ENCODE results near the gene TMEM183A. TPM values are rescaled to one million over a fixed set of nuclear protein-coding genes. Genes with fewer than 3 reads are reported as not detected.
A peak's percentile ranks its signal among the peaks of the same experiment; 100 is the strongest.
"Not testable (repeated sequence)": the region's sequence is repeated elsewhere in the genome, so short reads cannot be mapped to it uniquely, and the experiment has no call there.

Gene TMEM183A, protein sequence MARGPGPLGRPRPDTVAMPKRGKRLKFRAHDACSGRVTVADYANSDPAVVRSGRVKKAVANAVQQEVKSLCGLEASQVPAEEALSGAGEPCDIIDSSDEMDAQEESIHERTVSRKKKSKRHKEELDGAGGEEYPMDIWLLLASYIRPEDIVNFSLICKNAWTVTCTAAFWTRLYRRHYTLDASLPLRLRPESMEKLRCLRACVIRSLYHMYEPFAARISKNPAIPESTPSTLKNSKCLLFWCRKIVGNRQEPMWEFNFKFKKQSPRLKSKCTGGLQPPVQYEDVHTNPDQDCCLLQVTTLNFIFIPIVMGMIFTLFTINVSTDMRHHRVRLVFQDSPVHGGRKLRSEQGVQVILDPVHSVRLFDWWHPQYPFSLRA
- 82.7 and 88.3 TPM in 2 replicates for polyA plus RNA-seq (2014; cell fraction: cytosol; rRNA removed)
- polyA plus RNA-seq (2014; cell fraction: nucleus; rRNA removed): 97.1 and 135 TPM in 2 replicates

DNA sequence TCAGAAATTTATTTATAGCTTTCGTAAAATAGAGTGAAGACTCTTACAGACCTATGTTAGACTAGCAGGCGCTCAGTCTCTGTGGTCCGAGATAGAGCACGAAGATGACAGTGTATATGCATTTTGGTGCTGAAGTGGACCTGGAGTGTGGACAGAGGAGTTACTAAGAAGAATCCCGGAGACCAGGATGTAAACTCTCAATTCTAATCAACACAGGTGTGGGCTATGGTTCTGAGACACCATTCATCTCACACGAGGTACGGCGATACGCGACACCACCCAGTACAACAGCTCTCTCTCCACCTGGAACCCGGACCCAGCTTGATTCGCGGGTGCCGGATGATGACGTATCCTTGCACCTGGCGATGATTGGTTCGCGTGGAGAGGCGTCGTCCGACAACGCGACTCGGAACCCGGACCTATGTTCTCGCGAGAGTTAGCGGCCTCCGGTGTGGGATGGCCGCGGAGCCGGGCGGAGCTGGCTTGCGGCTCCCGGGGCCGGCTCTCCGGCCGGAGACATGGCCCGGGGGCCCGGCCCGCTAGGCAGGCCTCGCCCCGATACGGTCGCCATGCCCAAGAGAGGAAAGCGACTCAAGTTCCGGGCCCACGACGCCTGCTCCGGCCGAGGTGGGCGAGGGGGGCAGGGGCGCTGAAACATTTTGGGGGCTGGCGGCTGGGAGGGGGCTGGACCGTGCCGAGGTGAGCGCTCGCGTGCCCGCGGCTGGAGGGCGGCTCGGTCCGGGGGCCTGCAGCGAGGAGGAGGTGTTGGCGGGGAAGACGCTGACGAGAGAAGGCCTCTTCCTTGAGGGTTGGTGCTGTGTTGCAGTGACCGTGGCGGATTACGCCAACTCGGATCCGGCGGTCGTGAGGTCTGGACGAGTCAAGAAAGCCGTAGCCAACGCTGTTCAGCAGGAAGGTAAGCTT lies at the start of gene TMEM183A:
Gene TMEM183A, plus strand, starts transcription at position 427 of the 924 bp plus-strand sequence. Its CDS starts 92 bp downstream, at position 519.
- peak; percentile 96 for DNase-seq (ENCODE audit: low spot score)

DNA sequence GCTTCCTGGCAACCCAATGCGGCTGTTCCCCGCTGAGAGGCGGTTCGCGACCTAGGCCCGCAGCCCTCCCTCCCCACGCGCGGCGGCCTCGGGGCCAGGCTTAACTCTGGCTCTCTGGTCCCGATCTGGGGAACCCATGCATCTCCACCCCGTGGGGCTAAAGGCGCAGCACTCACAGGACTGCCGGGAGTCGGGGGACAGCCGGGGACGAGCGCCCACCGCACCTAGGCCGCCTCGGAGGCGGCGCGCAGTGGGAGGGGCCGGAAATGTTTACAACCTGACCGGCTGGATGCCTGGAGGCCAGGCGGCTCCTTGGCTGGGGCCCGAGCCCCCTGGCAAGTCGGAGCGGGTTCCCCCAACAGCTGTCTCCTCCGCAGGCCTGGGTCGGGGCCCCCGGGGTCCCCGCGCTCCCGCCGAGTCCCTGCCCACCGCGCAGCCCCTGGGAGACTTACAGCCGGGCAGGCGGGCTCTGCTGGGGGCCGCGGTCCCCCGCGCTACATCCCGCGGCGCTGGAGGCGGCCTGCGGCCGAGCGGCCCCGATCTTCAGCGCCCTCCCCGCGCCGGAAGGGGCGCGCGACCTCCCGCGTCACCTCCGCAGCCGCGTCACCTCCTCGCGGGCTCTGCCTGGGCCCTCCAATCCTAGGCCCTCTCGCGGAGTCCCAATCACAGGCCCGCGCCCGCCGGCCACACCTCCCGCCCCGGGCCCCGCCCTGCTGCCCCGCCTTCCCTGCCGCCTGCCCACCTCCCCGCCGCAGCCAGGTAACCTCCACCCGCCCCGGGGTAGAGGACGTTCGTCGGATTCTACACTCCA lies 49.2 kb upstream of the TMEM183A start, which contains the start of gene ADIPOR1:
Gene ADIPOR1, minus strand, starts transcription at position 580 of the 811 bp plus-strand sequence. CDS start 7,242 bp downstream, outside the sequence.
- peak; percentile 78 for DNase-seq (ENCODE audit: low spot score)

DNA sequence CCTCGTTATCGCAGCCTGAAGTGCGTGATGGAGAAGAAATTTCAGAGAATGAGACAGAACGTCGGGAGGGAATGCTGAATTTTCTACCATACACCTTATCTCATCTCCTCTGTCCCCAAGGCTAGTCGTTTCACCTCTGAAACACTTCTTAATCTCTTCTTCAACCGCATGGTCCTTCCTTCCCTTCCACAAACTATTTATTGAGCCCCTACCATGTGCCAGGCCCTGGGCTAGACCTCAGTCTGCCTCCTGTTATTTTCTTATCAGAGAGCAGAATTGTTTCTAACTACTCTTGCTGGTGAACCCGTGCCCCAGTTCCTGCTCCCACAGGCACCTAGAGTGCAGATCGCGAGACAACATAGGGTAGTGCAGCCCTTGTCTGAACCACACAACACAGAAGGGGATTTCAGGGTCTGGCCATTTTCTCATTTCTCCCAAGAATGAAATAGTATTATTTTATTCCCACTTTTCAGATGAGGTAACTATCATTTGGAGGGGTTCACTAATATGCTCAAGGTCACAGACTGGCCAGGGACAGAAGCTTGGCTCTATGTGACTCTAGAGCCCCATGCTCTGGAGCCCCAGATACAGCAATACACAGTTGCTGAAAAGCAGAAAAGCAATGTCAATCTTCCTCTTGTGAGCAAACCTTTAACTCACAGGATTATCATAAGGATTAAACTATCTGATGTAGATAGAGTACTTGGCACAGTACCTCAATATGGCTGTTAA lies 48.5 kb upstream of the TMEM183A start:
- DNase-seq (ENCODE audit: low spot score): no peak

DNA sequence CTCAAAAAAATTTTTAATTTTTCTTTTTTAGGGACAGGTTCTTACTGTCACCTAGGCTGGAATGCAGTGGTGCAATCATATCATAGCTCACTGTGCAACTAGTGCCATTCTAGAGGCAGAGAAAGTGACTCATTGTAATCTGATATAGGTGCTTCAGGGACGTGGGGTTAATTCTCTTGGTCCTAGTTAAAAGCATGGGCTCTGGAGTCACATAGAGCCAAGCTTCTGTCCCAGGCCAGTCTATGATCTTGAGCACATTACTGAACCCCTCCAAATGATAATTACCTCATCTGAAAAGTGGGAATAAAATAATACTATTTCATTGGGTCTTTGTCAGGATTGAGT lies 47.9 kb upstream of the TMEM183A start:
- no peak for DNase-seq (ENCODE audit: low spot score)

DNA sequence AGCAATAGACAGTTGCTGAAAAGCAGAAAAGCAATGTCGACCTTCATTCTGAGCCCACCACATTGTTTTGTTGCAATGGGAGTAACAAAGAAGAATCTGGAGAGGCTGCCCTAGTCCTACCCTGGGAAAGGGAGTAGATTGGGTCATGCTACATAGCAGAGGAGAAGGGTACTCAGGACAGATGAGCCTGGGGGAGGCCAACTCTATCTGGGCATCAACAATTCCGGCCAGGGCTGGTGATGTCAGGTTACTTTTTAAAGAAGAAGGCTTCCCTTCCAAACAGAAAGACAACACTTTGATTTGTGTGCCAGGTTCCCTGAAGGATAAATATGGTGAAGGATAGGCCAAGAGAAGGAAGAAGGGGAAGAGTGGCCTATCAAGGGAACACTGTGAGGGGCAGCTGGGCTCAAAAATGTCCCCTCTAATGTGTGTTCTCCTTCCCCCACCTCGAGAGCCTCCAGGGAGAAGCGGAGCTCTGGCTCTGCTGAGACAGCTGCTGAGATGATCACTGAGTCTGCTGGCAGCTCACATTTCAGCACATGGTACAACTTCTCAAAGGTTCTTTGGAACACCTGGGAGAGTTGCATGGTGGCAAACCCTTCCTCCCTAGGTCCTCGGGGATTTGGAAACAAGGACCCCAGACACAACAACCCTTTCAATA lies 45.8 kb upstream of the TMEM183A start:
- no peak for DNase-seq (ENCODE audit: low spot score)

DNA sequence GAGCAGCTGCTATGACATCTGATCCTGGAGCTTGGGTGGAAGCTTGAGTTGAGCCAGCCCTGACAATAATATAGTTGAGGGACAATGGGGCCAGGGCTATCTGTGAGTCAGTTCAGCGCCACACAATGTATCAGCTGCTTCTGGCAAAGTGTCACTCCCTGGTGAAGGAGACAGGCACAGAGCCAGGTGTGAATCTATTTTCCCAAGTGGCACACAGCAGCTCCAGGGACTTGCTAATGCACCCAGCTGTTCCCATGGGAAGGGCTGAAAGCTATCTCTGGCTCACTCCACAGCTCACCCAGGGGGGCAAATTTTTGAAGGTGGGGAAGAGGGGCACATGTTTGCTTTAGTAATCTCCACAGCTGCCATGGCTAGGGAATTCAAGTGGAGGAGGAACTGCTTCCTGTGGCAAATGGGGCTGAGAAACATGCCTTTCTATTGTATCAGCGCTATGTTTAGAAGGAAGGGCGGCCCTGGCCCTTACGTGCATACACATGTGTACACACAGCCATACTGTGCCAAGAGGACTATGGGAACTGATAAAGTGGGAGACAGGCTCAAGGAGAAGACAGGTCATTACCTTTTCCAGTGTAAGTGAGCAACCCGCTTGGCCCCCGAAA lies 42.3 kb upstream of the TMEM183A start:
- DNase-seq (ENCODE audit: low spot score): no peak

DNA sequence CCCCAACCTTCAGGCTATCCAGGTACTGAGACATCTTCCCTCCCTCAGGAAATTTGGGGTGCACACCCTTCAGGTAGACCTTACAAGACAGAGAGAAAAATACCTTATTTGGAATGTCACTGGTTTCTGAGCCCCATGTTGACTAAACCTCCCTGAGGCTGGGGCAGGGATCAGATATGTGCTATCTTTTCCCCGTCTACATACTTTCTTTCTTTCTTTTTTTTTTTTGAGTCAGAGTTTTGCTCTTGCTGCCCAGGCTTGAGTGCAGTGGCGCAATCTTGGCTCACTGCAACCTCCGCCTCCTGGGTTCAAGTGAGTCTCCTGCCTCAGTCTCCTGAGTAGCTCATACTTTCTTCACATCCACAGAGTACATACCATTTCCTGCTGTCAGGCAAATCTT lies 41.8 kb upstream of the TMEM183A start:
- DNase-seq (ENCODE audit: low spot score): no peak

DNA sequence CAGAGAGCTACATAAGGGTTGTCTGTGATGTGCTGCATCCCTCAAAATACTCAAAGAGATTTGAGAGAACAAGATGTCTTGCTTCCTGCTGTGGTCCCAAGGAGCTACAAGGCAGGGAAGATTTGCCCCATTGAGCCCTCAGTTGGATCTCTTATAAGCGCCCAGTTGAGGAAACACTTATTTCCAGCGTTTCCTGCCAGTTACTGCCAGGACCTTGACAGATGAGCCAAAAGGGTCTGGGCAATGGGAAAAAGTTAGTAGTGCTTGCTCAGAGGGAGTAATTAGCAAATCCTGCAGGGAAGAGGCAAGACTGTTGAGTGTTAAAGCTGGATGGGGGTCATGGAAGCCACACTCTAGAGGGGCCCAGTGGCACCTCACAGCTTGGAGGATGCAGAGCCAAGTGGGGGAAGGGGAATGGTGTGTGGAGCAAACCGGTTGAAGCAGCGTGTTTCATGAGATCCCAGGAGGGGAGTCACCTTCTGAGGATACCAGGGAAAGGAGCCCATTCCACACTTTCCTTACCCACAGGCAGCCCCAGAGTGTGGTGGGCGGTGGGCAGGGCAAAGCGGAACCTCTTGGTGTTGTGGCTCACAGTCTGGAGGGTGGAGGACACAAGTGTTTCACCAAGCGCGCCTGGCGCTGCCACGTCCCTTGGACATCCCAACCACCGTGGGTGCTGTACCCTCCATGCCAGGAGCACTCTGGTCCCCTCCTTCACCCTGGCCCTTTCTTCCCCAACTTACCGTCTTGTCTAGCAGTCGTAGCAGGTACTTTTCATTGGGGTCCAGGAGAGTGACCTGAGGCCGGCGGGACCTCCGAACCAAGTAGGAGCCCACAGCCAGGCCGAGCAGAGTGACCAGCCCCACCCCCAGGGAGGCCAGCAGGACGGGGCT lies 40.9 kb upstream of the TMEM183A start:
- peak; percentile 9 for DNase-seq (ENCODE audit: low spot score)

DNA sequence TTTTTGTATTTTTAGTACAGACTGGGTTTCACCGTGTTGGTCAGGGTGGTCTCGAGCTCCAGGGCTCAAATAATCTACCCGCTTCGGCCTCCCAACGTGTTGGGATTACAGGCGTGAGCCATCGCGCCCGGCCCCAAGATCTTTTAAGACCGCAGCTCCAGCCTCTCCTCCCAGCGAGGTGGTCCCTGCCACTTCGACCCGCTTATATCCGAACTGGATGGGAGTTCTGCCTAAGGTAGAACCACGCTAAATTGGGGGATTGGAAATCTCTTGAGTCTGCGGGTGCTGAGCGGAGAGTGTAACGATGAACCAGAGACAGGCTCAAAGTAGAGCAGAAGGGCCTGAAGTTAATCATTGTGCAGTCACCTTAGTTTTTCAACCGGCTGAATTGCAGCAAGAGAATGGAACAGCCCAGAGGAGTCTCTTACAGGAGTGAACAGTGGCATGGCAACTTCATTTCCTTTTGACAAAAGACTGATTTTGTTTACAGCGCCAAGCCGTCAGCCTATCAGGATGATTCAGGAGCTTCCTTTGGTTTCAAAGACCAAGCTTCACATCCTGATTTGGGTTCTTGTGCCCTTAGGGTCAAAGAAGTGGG lies 39.4 kb upstream of the TMEM183A start:
- no peak for DNase-seq (ENCODE audit: low spot score)

DNA sequence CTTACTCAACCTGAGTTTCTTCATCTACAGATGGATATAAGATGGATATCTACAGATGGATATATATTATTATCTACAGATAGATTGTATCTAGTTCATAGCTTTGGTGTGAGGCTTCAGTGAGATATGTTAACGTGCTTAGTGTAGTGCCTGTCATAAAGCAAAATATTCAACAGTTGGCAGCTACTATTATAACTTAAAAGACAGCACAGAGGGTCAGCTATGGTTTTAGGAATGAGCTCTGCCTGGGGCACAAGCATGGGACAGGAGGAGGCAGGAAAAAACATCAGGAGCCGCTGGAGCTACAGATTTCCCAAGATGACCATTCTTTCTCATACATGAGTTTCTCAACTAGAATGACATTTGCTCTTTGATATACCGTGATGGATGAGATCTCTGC lies 38.8 kb upstream of the TMEM183A start:
- DNase-seq (ENCODE audit: low spot score): no peak

DNA sequence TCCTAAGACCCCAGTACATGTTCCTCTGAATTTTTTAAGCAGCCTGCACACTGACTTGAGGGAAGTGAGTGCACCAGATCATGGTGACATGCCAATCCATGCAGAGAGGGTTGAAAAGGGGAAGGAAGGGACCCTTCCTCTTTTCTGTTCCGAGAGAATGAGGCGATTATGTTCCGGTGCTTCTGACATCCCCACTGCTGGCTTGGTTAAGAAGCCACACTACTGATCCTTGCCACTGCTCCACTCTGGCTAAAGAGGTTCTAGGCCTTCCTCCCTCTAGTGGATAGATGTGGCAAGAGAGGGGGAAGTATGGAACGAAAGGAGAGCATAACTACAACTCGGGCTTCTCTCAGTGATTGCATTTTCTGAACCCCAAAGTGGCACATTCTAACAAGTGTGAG lies 38.3 kb upstream of the TMEM183A start:
- DNase-seq (ENCODE audit: low spot score): peak; percentile 71

DNA sequence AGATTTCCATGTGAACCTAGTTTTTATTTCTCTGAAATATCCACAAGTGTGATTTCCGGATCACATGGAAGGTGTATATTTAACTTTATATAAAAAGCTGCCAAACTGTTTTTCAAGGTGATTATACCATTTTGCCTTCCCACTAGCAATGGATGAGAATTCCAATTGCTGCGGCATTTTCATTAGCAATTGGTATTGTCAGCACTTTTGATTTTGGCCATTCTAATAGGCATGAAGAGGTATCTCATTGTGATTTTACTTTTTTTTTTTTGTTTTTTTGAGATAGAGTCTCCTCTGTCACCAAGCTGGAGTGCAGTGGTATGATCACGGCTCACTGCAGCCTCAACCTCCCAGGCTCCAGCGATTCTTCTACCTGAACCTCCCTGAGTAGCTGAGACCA lies 35.1 kb upstream of the TMEM183A start:
- no peak for DNase-seq (ENCODE audit: low spot score)

DNA sequence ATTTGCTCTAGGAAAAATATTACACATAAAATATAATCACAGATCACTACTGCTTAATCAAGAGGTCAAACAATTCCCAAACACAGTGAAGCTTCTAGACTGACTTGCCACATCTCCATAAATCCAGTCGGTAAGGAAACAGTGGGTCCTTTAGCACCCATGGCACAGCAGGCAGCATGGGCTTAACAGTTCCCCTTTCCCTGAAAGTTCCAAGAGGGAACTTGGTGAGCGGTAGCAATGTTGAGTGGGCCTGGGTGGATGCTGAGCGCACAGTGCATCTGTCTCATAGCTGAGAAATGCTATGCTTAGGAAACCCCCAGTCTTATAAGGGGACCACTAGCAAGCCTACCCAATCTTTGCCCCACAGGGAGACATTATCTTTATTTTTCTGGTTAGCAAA lies 32.3 kb upstream of the TMEM183A start:
- DNase-seq (ENCODE audit: low spot score): no peak

DNA sequence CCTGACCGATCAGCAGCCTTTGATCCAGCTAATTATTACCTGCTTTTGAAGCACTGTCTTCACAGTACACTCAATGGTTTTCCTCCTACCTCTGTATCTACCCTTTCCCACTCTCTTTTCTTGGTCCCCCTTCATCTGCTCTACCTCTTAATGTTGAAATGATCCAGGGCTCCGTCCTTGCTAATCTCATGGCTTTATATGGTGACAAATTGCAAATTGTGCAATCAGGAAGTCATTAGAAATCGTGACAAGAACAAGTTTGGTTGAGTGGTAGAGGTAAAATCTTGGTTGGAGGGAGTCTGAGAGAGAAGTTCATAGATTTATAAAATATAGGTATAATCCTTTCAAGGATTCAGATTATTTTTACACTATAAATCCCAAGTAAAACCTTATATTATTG lies 30.5 kb upstream of the TMEM183A start:
- no peak for DNase-seq (ENCODE audit: low spot score)

DNA sequence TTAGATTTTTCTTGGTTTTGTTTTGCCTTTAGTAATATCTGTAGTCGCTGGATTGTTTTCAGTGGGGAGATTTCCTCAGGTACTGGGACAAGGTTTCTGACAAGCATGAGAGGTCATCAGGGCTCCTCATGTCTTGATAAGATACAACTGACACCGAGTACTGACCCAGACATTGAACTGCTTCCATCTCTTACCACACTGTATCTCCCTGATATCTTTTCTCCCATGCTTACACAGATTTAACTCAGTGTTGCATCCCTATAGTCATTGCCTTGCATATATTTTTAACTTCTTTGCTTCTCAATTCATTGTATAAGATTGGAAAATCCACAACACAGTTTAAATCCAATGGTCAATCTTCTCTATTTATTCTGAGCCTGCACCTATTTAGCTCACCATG lies 27.7 kb upstream of the TMEM183A start:
- no peak for DNase-seq (ENCODE audit: low spot score)

DNA sequence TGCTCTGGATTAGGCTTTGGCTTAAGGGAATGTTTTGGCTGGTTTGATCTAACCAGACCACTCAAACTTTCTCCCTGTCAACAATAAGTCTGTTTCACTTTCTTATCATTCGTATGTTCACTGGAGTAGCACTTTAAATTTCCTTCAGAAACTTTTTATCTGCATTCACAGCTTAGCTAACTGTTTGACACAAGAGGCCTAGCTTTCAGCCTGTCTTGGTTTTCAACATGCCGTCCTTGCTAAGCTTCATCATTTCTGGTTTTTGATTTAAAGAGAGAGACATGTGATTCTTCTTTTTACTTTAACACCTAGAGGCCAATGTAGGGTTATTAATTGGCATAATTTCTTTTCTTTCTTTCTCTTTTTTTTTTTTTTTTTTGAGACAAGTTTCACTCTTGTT lies 25.2 kb upstream of the TMEM183A start:
- DNase-seq (ENCODE audit: low spot score): no peak

DNA sequence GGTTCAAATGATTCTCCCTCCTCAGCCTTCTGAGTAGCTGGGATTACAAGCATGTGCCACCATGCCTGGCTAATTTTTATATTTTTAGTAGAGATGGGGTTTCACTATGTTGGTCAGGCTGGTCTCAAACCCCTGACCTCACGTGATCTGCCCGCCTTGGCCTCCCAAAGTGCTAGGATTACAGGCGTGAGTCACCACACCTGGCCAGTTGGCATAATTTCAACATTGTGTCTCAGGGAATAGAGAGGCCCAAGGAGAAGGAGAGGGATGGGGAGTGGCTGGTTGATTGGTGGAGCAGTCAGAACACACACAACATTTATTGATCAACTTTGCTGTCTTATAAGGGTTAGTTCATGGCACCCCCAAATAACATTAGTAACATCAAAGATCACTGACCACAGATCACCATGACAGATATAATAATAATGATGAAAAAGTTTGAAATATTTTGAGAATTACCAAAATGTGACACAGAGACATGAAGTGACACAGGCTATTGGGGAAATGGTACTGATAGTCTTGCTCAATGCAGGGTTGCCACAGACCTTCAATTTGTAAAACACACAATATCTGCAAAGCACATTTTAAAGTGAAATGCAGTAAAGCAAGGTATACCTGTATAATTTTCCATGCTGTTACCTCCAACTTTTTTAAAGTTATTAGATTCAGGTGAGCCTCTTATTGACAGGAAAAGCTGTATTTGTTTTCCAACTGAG lies 24.3 kb upstream of the TMEM183A start:
- no peak for DNase-seq (ENCODE audit: low spot score)

DNA sequence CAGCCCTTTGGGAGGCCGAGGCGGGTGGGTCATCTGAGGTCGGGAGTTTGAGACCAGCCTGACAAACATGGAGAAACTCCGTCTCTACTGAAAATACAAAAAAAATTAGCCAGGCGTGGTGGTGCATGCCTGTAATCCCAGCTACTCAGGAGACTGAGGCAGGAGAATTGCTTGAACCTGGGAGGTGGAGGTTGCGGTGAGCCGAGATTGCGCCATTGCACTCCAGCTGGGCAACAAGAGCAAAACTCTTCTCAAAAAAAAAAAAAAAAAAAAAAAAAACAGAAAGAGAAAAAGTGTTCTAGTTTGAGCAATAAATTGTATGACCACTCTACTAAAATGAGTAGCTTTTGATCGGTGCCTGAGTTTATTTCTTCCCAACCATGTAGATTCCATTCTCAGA lies 21.1 kb upstream of the TMEM183A start:
- DNase-seq (ENCODE audit: low spot score): not testable (repeated sequence)
